HepG2 (cell line): ENCODE data around the gene TMEM127. TPM values are rescaled to one million over a fixed set of nuclear protein-coding genes. Genes with fewer than 3 reads are reported as not detected.

Experiments
- ARID5B ChIP-seq: IDR thresholded peaks from 2 replicates; pipeline ENCODE4 v1.4.0; 2020; ENCODE audit warnings: mild to moderate bottlenecking, missing genetic modification reagents
- CCAR2 ChIP-seq: fragments of 200-400 bp; formaldehyde crosslinking; optimal IDR thresholded peaks from 2 replicates; pipeline ENCODE3; 2018; ENCODE audit warnings: low read depth, mild to moderate bottlenecking, low read length, moderate library complexity
- DNMT3B ChIP-seq: conservative IDR thresholded peaks from 2 replicates; pipeline ENCODE4 v1.6.1; 2016; ENCODE audit warnings: missing biosample characterization, control low read depth
- ETV5 ChIP-seq: IDR thresholded peaks from 2 replicates; pipeline ENCODE4 v1.6.1; 2018; ENCODE audit warnings: missing biosample characterization, missing genetic modification reagents, inconsistent platforms, borderline replicate concordance
- FIP1L1 ChIP-seq: fragments of 200-400 bp; formaldehyde crosslinking; IDR thresholded peaks from 2 replicates; pipeline ENCODE4 v1.6.1; 2018; ENCODE audit warnings: low read depth, mild to moderate bottlenecking, low read length, moderate library complexity, borderline replicate concordance; ENCODE audit not compliant: insufficient read depth
- FOXA3 ChIP-seq: IDR thresholded peaks from 2 replicates; pipeline ENCODE4 v1.6.1; 2016; ENCODE audit warnings: missing genetic modification reagents, missing compliant biosample characterization
- KLF6 ChIP-seq: IDR thresholded peaks from 2 replicates; pipeline ENCODE4 v1.8.0; 2016; ENCODE audit warnings: missing biosample characterization, missing genetic modification reagents
- MEF2D ChIP-seq: sonication (generic); formaldehyde crosslinking; IDR thresholded peaks from 2 replicates; pipeline ENCODE4 v1.5.1; 2020; ENCODE audit warnings: mild to moderate bottlenecking, missing genetic modification reagents
- PITX1 ChIP-seq: sonication (generic); formaldehyde crosslinking; IDR thresholded peaks from 2 replicates; pipeline ENCODE4 v1.5.1; 2020; ENCODE audit warnings: mild to moderate bottlenecking, missing genetic modification reagents
- RARA ChIP-seq: IDR thresholded peaks from 2 replicates; pipeline ENCODE4 v1.6.1; 2016; ENCODE audit warnings: missing genetic modification reagents, missing compliant biosample characterization
- RELA ChIP-seq: sonication (generic); formaldehyde crosslinking; IDR thresholded peaks from 2 replicates; pipeline ENCODE4 v1.4.0; 2020; ENCODE audit warnings: missing genetic modification reagents
- RXRA ChIP-seq: sonication (generic); formaldehyde crosslinking; IDR thresholded peaks from 2 replicates; pipeline ENCODE4 v1.5.1; 2020; ENCODE audit warnings: missing genetic modification reagents
- SALL1 ChIP-seq: sonication (generic); formaldehyde crosslinking; IDR thresholded peaks from 2 replicates; pipeline ENCODE4 v1.8.0; 2022; ENCODE audit warnings: mild to moderate bottlenecking, missing genetic modification reagents
- SIN3A ChIP-seq: IDR thresholded peaks from 2 replicates; pipeline ENCODE4 v1.6.1; 2011; ENCODE audit warnings: low read depth, mild to moderate bottlenecking, control low read depth, low read length, borderline replicate concordance
- SIX4 ChIP-seq: sonication (generic); formaldehyde crosslinking; IDR thresholded peaks from 2 replicates; pipeline ENCODE4 v1.4.0; 2020; ENCODE audit warnings: missing genetic modification reagents
- ZBTB26 ChIP-seq: IDR thresholded peaks from 2 replicates; pipeline ENCODE4 v1.6.1; 2016; ENCODE audit warnings: missing compliant biosample characterization, missing genetic modification reagents, borderline replicate concordance
- ZNF160 ChIP-seq: sonication (generic); formaldehyde crosslinking; IDR thresholded peaks from 2 replicates; pipeline ENCODE4 v1.8.0; 2022; ENCODE audit warnings: mild to moderate bottlenecking, inconsistent platforms, missing genetic modification reagents
- ZNF335 ChIP-seq: sonication (generic); formaldehyde crosslinking; IDR thresholded peaks from 2 replicates; pipeline ENCODE4 v1.4.0; 2020; ENCODE audit warnings: missing genetic modification reagents
- ZNF512 ChIP-seq: sonication (generic); formaldehyde crosslinking; IDR thresholded peaks from 2 replicates; pipeline ENCODE4 v1.4.0; 2020; ENCODE audit warnings: mild to moderate bottlenecking, missing genetic modification reagents
- ZNF543 ChIP-seq: sonication (generic); formaldehyde crosslinking; IDR thresholded peaks from 2 replicates; pipeline ENCODE4 v1.4.0; 2020; ENCODE audit warnings: mild to moderate bottlenecking, missing genetic modification reagents
- ZNF619 ChIP-seq: sonication (generic); formaldehyde crosslinking; IDR thresholded peaks from 2 replicates; pipeline ENCODE4 v1.4.0; 2020; ENCODE audit warnings: mild to moderate bottlenecking, missing genetic modification reagents
- ZNF761 ChIP-seq: sonication (generic); formaldehyde crosslinking; conservative IDR thresholded peaks from 2 replicates; pipeline ENCODE4 v1.4.0; 2020; ENCODE audit warnings: mild to moderate bottlenecking, missing genetic modification reagents
- ZSCAN20 ChIP-seq: sonication (generic); formaldehyde crosslinking; IDR thresholded peaks from 2 replicates; pipeline ENCODE4 v1.4.0; 2020; ENCODE audit warnings: missing genetic modification reagents, mild to moderate bottlenecking, borderline replicate concordance
- polyA plus RNA-seq, 8 experiments: library from polyadenylated mRNA; depleted of rRNA in 3 of 8; stranded (reverse) in 7 of 8; unstranded in 1 of 8; fragments of >200 nt; fragmentation: Illumina TruSeq in 4 of 8; extraction: Trizol in 4 of 8; gene quantifications; 2 replicates each; pipeline versions ENCODE4 v1.2.1 to v1.2.3, GENCODE V29; 2011 to 2016; ENCODE audit warnings: low read depth in 4 of 8, missing spikeins in 1 of 8, mixed read lengths in 1 of 8; ENCODE audit not compliant: insufficient read depth in 1 of 8
- total RNA-seq, 5 experiments: library from RNA; depleted of rRNA; stranded (reverse); fragments of >200 nt; fragmentation: Illumina TruSeq; extraction: Trizol; gene quantifications; 2 replicates each; pipeline ENCODE4 v1.2.3, GENCODE V29; 2016; ENCODE audit warnings: low read depth in 1 of 5
- TF ChIP-seq, protein P1 (sequence below): IDR thresholded peaks from 2 replicates; pipeline ENCODE4 v1.6.1; 2016; ENCODE audit warnings: mild to moderate bottlenecking, missing biosample characterization, missing genetic modification reagents

The TMEM127 gene
- total and polyA plus RNA-seq, 2 of the 13 experiments (the other 11 are each of a cell fraction or from before 2014, with no cell fraction given), result 21.5 to 33.9 TPM

- TF ChIP-seq ZNF512 (CRISPR knock-in tag), result no peak
- peak; percentile 44; the same call in 1 of the 2 replicates for TF ChIP-seq ETV5 (CRISPR knock-in tag)
- TF ChIP-seq DNMT3B, result no peak
- TF ChIP-seq FIP1L1, result 0 out of 2 replicates have a peak, but pooled peaks have one; percentile 79
- peak; percentile 48; the same call in 1 of the 2 replicates for TF ChIP-seq SIN3A
- peak; percentile 84 for TF ChIP-seq RARA (CRISPR knock-in tag)
- TF ChIP-seq RELA (CRISPR knock-in tag), result no peak
- peak; percentile 47; the same call in 1 of the 2 replicates for TF ChIP-seq ZNF619 (CRISPR knock-in tag)
- no peak for TF ChIP-seq ZSCAN20 (CRISPR knock-in tag)
- peak; percentile 79; the same call in 1 of the 2 replicates for TF ChIP-seq KLF6
- TF ChIP-seq ARID5B, result peak; percentile 60
- TF ChIP-seq ZBTB26 (CRISPR knock-in tag), result peak; percentile 68; the same call in 1 of the 2 replicates
- TF ChIP-seq ZNF761 (CRISPR knock-in tag), result no peak
- peak; percentile 47; the same call in 1 of the 2 replicates for TF ChIP-seq ZNF335 (CRISPR knock-in tag)
- peak; percentile 59 for TF ChIP-seq SALL1
- TF ChIP-seq FOXA3 (CRISPR knock-in tag), result peak; percentile 68
- TF ChIP-seq MEF2D (CRISPR knock-in tag), result 0 out of 2 replicates have a peak, but pooled peaks have one; percentile 62
- TF ChIP-seq, protein P1, sequence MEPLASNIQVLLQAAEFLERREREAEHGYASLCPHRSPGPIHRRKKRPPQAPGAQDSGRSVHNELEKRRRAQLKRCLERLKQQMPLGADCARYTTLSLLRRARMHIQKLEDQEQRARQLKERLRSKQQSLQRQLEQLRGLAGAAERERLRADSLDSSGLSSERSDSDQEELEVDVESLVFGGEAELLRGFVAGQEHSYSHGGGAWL (CRISPR knock-in tag), result peak; percentile 48; the same call in 1 of the 2 replicates
- peak; percentile 66; the same call in 1 of the 2 replicates for TF ChIP-seq RXRA (CRISPR knock-in tag)
- TF ChIP-seq CCAR2, result peak; percentile 75
- no peak for TF ChIP-seq ZNF543 (CRISPR knock-in tag)
- 0 out of 2 replicates have a peak, but pooled peaks have one; percentile 43 for TF ChIP-seq PITX1 (CRISPR knock-in tag)
- 0 out of 2 replicates have a peak, but pooled peaks have one; percentile 28 for TF ChIP-seq SIX4 (CRISPR knock-in tag)
- TF ChIP-seq ZNF160 (CRISPR knock-in tag), result no peak
Observed at GRCh38 chr2:96251721-96252292, 14.0 kb downstream of the TMEM127 start (continued).
